ENCODE results near the gene TMX1. TPM values are rescaled to one million over a fixed set of nuclear protein-coding genes. Genes with fewer than 3 reads are reported as not detected.

The TMX1 gene
- total and polyA plus RNA-seq, 2 of the 8 experiments (the other 6 are each of a cell fraction or from before 2014, with no cell fraction given) = 26.6 to 84.0 TPM

Small RNA genes within 50 kb of the gene (small RNA-seq; reads per million reads assigned to genes)
- gene RF00019 (ENCODE audit: insufficient read depth) (not detected), gene RF00156 (ENCODE audit: insufficient read depth) (not detected)

Other genes with a start within 250 kb of the TMX1 start
- 3.8 and 5.4 TPM in 2 replicates for gene TRIM9, start 145.1 kb upstream of the TMX1 start, total RNA-seq (2021; fragmentation: NEBNext Ultra II Directional; extraction: Animal tissue kit (Norgen Biotek cat#: 25700))
- 2.4 and 2.7 TPM in 2 replicates for gene TRIM9, start 145.1 kb upstream of the TMX1 start, polyA plus RNA-seq (2011; rRNA removed)

All from H1 (cell line).